K562 (cell line): ENCODE data around the gene PPIF. TPM values are rescaled to one million over a fixed set of nuclear protein-coding genes. Genes with fewer than 3 reads are reported as not detected.

Experiments used
- ATAC-seq: fragments of 200-7000 bp; cut with Tn5 transposase; 3 replicates; pipeline ENCODE4 v1.9.1; 2020; ENCODE audit warnings: moderate library complexity
- BruUV-seq: library from RNA; stranded (reverse); fragments of 400-500 nt; replicated peaks from 2 replicates; lab custom pipeline; 2021; lab: Mats Ljungman, UMichigan
- CTCF ChIA-PET: fragments of 300-600 bp; formaldehyde crosslinking; extraction: SDS; loops from one replicate; lab custom pipeline; 2021; ENCODE audit warnings: low intra/inter-chr PET ratio; lab: Yijun Ruan, JAX
- POLR2A ChIA-PET: fragments of 300-600, 350-650 bp; sonication (Branson Sonifier 250); formaldehyde crosslinking; extraction: SDS; loops from one replicate; lab custom pipeline; 2021; ENCODE audit warnings: antibody characterized with exemption, inconsistent platforms; lab: Yijun Ruan, JAX
- DNase-seq, 4 experiments: peaks; one replicate each; pipeline versions ENCODE4 v3.0.0 to v3.0.0-alpha.2; 2011 to 2018; ENCODE audit warnings: low spot score in 3 of 4, mixed read lengths in 3 of 4; ENCODE audit errors: extremely low read depth in 1 of 4
- FAIRE-seq: peaks from 2 replicates; lab custom pipeline; 2011; peaks lifted over from hg19 to GRCh38; lab: Jason Lieb, UNC
- H2AFZ ChIP-seq: 2 replicates; pipeline ENCODE4 v1.6.0; 2011; ENCODE audit warnings: low read depth, low read length, control low read depth, inconsistent platforms
- H3K27ac ChIP-seq: fragments of 200-600 bp; 3 replicates; pipeline ENCODE4 v1.8.0; 2011; ENCODE audit warnings: low read depth, mild to moderate bottlenecking, control low read depth, inconsistent platforms, low read length, moderate library complexity, mixed read lengths; ENCODE audit errors: extremely low read depth
- H3K27me3 ChIP-seq, 2 experiments: fragments of 300-600 bp in 1 of 2; 2 replicates in 1 of 2; 3 replicates in 1 of 2; pipeline versions ENCODE4 v1.6.0 to v1.8.0; 2011; ENCODE audit warnings: inconsistent platforms in 2 of 2, low read length in 2 of 2, mild to moderate bottlenecking in 1 of 2, mixed read lengths in 1 of 2, moderate library complexity in 1 of 2; ENCODE audit not compliant: control insufficient read depth in 2 of 2, insufficient read depth in 2 of 2
- H3K36me3 ChIP-seq: fragments of 300-600 bp; 3 replicates; pipeline ENCODE4 v1.8.0; 2011; ENCODE audit warnings: mild to moderate bottlenecking, low read length, inconsistent platforms; ENCODE audit not compliant: control insufficient read depth, insufficient read depth
- H3K4me1 ChIP-seq, 2 experiments: fragments of 200-600 bp in 1 of 2; replicated peaks in 1 of 2; 2 replicates in 1 of 2; 3 replicates in 1 of 2; pipeline versions ENCODE4 v1.5.1 to v1.8.0; 2011; ENCODE audit warnings: inconsistent platforms in 2 of 2, low read length in 2 of 2, mild to moderate bottlenecking in 1 of 2, mixed read lengths in 1 of 2, moderate library complexity in 1 of 2; ENCODE audit not compliant: control insufficient read depth in 2 of 2, insufficient read depth in 2 of 2
- H3K4me2 ChIP-seq: 2 replicates; pipeline ENCODE4 v1.6.1; 2011; ENCODE audit warnings: low read length, control low read depth, inconsistent platforms, mixed read lengths; ENCODE audit not compliant: insufficient read depth
- H3K4me3 ChIP-seq: fragments of 200-600 bp; sonication (generic), shearing (Covaris generic); 2 replicates; pipeline ENCODE4 v1.5.1; 2016; ENCODE audit warnings: control low read depth, inconsistent platforms
- H3K79me2 ChIP-seq: fragments of 200-600 bp; 3 replicates; pipeline ENCODE4 v1.8.0; 2011; ENCODE audit warnings: low read length, inconsistent platforms; ENCODE audit not compliant: control insufficient read depth, insufficient read depth
- H3K9ac ChIP-seq, 2 experiments: 2 replicates each; pipeline versions ENCODE4 v1.6.0 to v1.6.1; 2011; ENCODE audit warnings: low read depth in 2 of 2, low read length in 2 of 2, control low read depth in 1 of 2, inconsistent platforms in 1 of 2, mild to moderate bottlenecking in 1 of 2, mixed read lengths in 1 of 2; ENCODE audit not compliant: insufficient read depth in 1 of 2
- H3K9me1 ChIP-seq: one replicate; pipeline ENCODE4 v1.6.0; 2011; ENCODE audit warnings: inconsistent platforms, mild to moderate bottlenecking, low read length, moderate library complexity; ENCODE audit not compliant: control insufficient read depth, insufficient read depth
- H3K9me3 ChIP-seq: replicated peaks from 2 replicates; pipeline ENCODE4 v1.5.1; 2011; ENCODE audit warnings: low read depth, low read length, inconsistent platforms; ENCODE audit not compliant: control insufficient read depth, insufficient read depth
- H4K20me1 ChIP-seq: replicated peaks from 2 replicates; pipeline ENCODE4 v1.6.1; 2011; ENCODE audit warnings: low read length, inconsistent platforms, mixed read lengths; ENCODE audit not compliant: control insufficient read depth, insufficient read depth
- ATF7 ChIP-seq: fragments of 450-650 bp; IDR thresholded peaks from 2 replicates; pipeline ENCODE4 v1.7.1; 2014; ENCODE audit warnings: mild to moderate bottlenecking, moderate library complexity
- CHD2 ChIP-seq: IDR thresholded peaks from 2 replicates; pipeline ENCODE4 v1.6.1; 2011; ENCODE audit warnings: low read depth, low read length
- POLR2AphosphoS5 ChIP-seq: IDR thresholded peaks from 2 replicates; pipeline ENCODE4 v1.6.1; 2011; ENCODE audit warnings: mild to moderate bottlenecking, low read depth, low read length, moderate library complexity; ENCODE audit not compliant: control insufficient read depth, insufficient read depth
- SIN3B ChIP-seq: fragments of 450-650 bp; IDR thresholded peaks from 2 replicates; pipeline ENCODE4 v1.6.1; 2017; ENCODE audit warnings: low read depth, mild to moderate bottlenecking, moderate library complexity
- STAG1 ChIP-seq: sonication (generic); formaldehyde crosslinking; IDR thresholded peaks from 2 replicates; pipeline ENCODE4 v1.5.0; 2020; ENCODE audit warnings: missing genetic modification reagents, borderline replicate concordance
- ZFP30 ChIP-seq: fragments of 250-450 bp; sonication (Bioruptor Pico); IDR thresholded peaks from 2 replicates; pipeline ENCODE4 v1.8.0; 2022; ENCODE audit warnings: moderate library complexity, mild to moderate bottlenecking, inconsistent platforms, borderline replicate concordance
- ZNF407 ChIP-seq: fragments of 450-650 bp; IDR thresholded peaks from 2 replicates; pipeline ENCODE4 v1.6.1; 2016; ENCODE audit warnings: low read depth
- ZNF444 ChIP-seq: fragments of 250-450 bp; sonication (Bioruptor Pico); IDR thresholded peaks from 2 replicates; pipeline ENCODE4 v1.4.0; 2020; ENCODE audit warnings: mild to moderate bottlenecking, moderate library complexity
- WGBS: fragments of 100-300 bp; shearing (Covaris generic); methylation state at CpG from one replicate; pipeline ENCODE4 v1.1.6; 2016; ENCODE audit warnings: low coverage, mixed read lengths; ENCODE audit not compliant: insufficient coverage; ENCODE audit errors: missing lambda C conversion rate; 5-methylcytosine and 5-hydroxymethylcytosine counted together
- in situ Hi-C: fragments of 300-500 bp; cut with MboI; formaldehyde crosslinking; loops from 4 replicates; pipeline ENCODE4 v1.15.0; 2018; ENCODE audit warnings: inconsistent platforms, mixed read lengths
- intact Hi-C: fragments of 100-400 bp; cut with micrococcal nuclease; formaldehyde crosslinking; loops from 2 replicates; pipeline ENCODE4 v1.14.2; 2022
- polyA plus RNA-seq, 8 experiments: library from polyadenylated mRNA; depleted of rRNA in 4 of 8; stranded (reverse) in 5 of 8; unstranded in 3 of 8; fragments of >200 nt; fragmentation: Nextera tagmentation in 2 of 8; fragmentation: Illumina TruSeq in 1 of 8; extraction: Ambion mirVana in 2 of 8; extraction: Trizol in 1 of 8; gene quantifications; 2 replicates each; pipeline versions ENCODE4 v1.2.1 to v1.2.3, GENCODE V29; 2011 to 2014; ENCODE audit warnings: inconsistent platforms in 1 of 8, missing spikeins in 1 of 8
- total RNA-seq, 7 experiments: library from RNA; depleted of rRNA in 6 of 7; stranded (reverse); fragments of >200 nt in 6 of 7; fragmentation: Illumina TruSeq in 2 of 7; extraction: Trizol in 2 of 7; gene quantifications; 2 replicates each; pipeline versions ENCODE4 v1.2.1 to v1.2.3, GENCODE V29; 2011 to 2021; ENCODE audit warnings: low replicate concordance in 1 of 7

PPIF gene
- total and polyA plus RNA-seq, 9 of the 15 experiments (the other 6 are each of a cell fraction or from before 2014, with no cell fraction given) = 40.9 to 287 (median 117) TPM

- Histone ChIP-seq H4K20me1 (peaks cover 5% of the 10 kb centered on the region; the same call in 1 of the 2 replicates), H2AFZ (no peak overlapping the region), H3K27ac (no peak overlapping the region), H3K9me3 (no peaks in the 10 kb centered on the region), H3K4me1 (no peaks in the 10 kb centered on the region), H3K27me3 (peaks cover 3 to 31% of the 10 kb centered on the region in 2 experiments), H3K36me3 (no peaks in the 10 kb centered on the region), H3K9ac (no peak overlapping the region), H3K9me1 (no peaks in the 10 kb centered on the region), H3K4me2 (no peak overlapping the region), H3K4me3 (no peak overlapping the region), H3K79me2 (no peaks in the 10 kb centered on the region)
- ChIA-PET CTCF (no interaction called here), POLR2A (interaction anchor here (0.6 to 3.1 kb wide), 5 partner anchors 9 to 838 kb away, joined by 3 to 16 read pairs (median 4); no protein-coding TSS in a partner anchor)
- in situ Hi-C loops (no loop called here), intact Hi-C loops (no loop called here)
- FAIRE-seq = no peak
- WGBS = 11% methylated on average over 2 of the region's 2 CpGs
- no peak for ATAC-seq
- no TSS peak for BruUV-seq
- no peak for TF ChIP-seq ZNF444 (CRISPR knock-in tag)
- TF ChIP-seq STAG1 (CRISPR knock-in tag) = no peak
- TF ChIP-seq CHD2 = no peak
- no peak for DNase-seq
Observed at GRCh38 chr10:79334573-79334972, 12.7 kb upstream of the PPIF start.

- intact Hi-C loops = no loop called here
- Histone ChIP-seq H3K9me1 (no peaks in the 10 kb centered on the region), H2AFZ (no peak overlapping the region), H3K27ac (no peak overlapping the region), H3K27me3 (peaks cover 3 to 30% of the 10 kb centered on the region in 2 experiments; a peak in 4 of 5 replicates), H3K4me3 (no peak overlapping the region), H4K20me1 (peaks cover 5% of the 10 kb centered on the region; the same call in 1 of the 2 replicates), H3K4me1 (no peaks in the 10 kb centered on the region), H3K36me3 (no peaks in the 10 kb centered on the region), H3K4me2 (no peak overlapping the region), H3K79me2 (no peaks in the 10 kb centered on the region), H3K9me3 (no peaks in the 10 kb centered on the region), H3K9ac (peak overlapping the region in 1 of 2 experiments; percentile 29; a peak in 1 of 4 replicates)
- ChIA-PET POLR2A (interaction anchor here (0.6 to 3.1 kb wide), 4 partner anchors 8 to 838 kb away, joined by 3 to 16 read pairs (median 6); no protein-coding TSS in a partner anchor), CTCF (no interaction called here)
- WGBS = 23% methylated on average over 2 of the region's 2 CpGs
- in situ Hi-C loops = loop anchor here (5.0 kb wide), 1 partner anchor 48 kb away; no protein-coding TSS in a partner anchor
- DNase-seq = no peak
- no peak for FAIRE-seq
- no TSS peak for BruUV-seq
- ATAC-seq = no peak
- TF ChIP-seq ATF7 (no peak), SIN3B (no peak), POLR2AphosphoS5 (no peak), ZFP30 (CRISPR knock-in tag) (no peak), ZNF407 (no peak)
Observed at GRCh38 chr10:79335094-79335469, 12.2 kb upstream of the PPIF start.
